Kidney tubule cell (primary cell): ENCODE results near the gene THSD7A.

Experiments
- DNase-seq: peaks from one replicate; pipeline ENCODE4 v3.0.0-alpha.2; 2018; ENCODE audit warnings: low spot score

The THSD7A gene

GRCh38 chr7:11750191-11750590 lies 81.8 kb downstream of the THSD7A start:
- DNase-seq: no peak

- no peak for DNase-seq
Measured at GRCh38 chr7:11749629-11750028, 82.4 kb downstream of the THSD7A start.

- DNase-seq: no peak
Measured at GRCh38 chr7:11748884-11749283, 83.1 kb downstream of the THSD7A start.

- no peak for DNase-seq
Measured at GRCh38 chr7:11747715-11748485, 84.1 kb downstream of the THSD7A start.

- DNase-seq: no peak
Measured at GRCh38 chr7:11746591-11746990, 85.4 kb downstream of the THSD7A start.

GRCh38 chr7:11743548-11743947 lies 88.5 kb downstream of the THSD7A start:
- no peak for DNase-seq

GRCh38 chr7:11743016-11743415 lies 89.0 kb downstream of the THSD7A start:
- DNase-seq: no peak

GRCh38 chr7:11742496-11742895 lies 89.5 kb downstream of the THSD7A start:
- DNase-seq: no peak

GRCh38 chr7:11737723-11738122 lies 94.3 kb downstream of the THSD7A start:
- no peak for DNase-seq

GRCh38 chr7:11732207-11732606 lies 99.8 kb downstream of the THSD7A start:
- no peak for DNase-seq

GRCh38 chr7:11730725-11731124 lies 101.3 kb downstream of the THSD7A start:
- no peak for DNase-seq

GRCh38 chr7:11727864-11728263 lies 104.1 kb downstream of the THSD7A start:
- no peak for DNase-seq

GRCh38 chr7:11726794-11727155 lies 105.2 kb downstream of the THSD7A start:
- no peak for DNase-seq

- peak; percentile 59 for DNase-seq
Measured at GRCh38 chr7:11726001-11726793, 105.8 kb downstream of the THSD7A start.

- peak; percentile 91 for DNase-seq
Measured at GRCh38 chr7:11716185-11716584, 115.8 kb downstream of the THSD7A start.

GRCh38 chr7:11714676-11715075 lies 117.3 kb downstream of the THSD7A start:
- peak; percentile 15 for DNase-seq

- DNase-seq: peak; percentile 4
Measured at GRCh38 chr7:11714205-11714604, 117.8 kb downstream of the THSD7A start.

- DNase-seq: no peak
Measured at GRCh38 chr7:11713352-11713751, 118.6 kb downstream of the THSD7A start.

- DNase-seq: no peak
Measured at GRCh38 chr7:11710377-11710776, 121.6 kb downstream of the THSD7A start.

- peak; percentile 72 for DNase-seq
Measured at GRCh38 chr7:11709196-11709595, 122.8 kb downstream of the THSD7A start.

GRCh38 chr7:11707606-11708193 lies 124.3 kb downstream of the THSD7A start:
- peak; percentile 16 for DNase-seq

GRCh38 chr7:11706666-11707605 lies 125.1 kb downstream of the THSD7A start:
- DNase-seq: peak; percentile 77
